ENCODE data around the gene GPD2. TPM values are rescaled to one million over a fixed set of nuclear protein-coding genes. Genes with fewer than 3 reads are reported as not detected.

GPD2 gene
- total RNA-seq, 1 experiment from 2014 or later, result 62.5 TPM

GRCh38 chr2:156536534-156536933 is 100.4 kb downstream of the GPD2 start:
- H3K4me3 Mint-ChIP-seq (ENCODE audit: unreplicated experiment), result no peak overlapping the region
- peaks cover 11% of the 10 kb centered on the region for H3K4me1 Mint-ChIP-seq (ENCODE audit: insufficient read depth, unreplicated experiment)
- no TSS peak for BruUV-seq (replicated peaks)
- ChIA-PET CTCF (interaction anchor here (0.6 to 0.7 kb wide), 2 partner anchors 10 to 275 kb away, joined by 3 to 4 read pairs; no protein-coding TSS in a partner anchor), POLR2A (interaction anchor here (1.2 kb wide), 1 partner anchor 24 kb away, joined by 3 read pairs; no protein-coding TSS in a partner anchor)
- no peak for TF ChIP-seq CTCF (IDR thresholded peaks at IDR 0.05; ENCODE audit: unreplicated experiment)
- H3K27ac Mint-ChIP-seq (ENCODE audit: low read depth, unreplicated experiment), result no peak overlapping the region
- H3K36me3 Mint-ChIP-seq (ENCODE audit: insufficient read depth, unreplicated experiment), result no peaks in the 10 kb centered on the region
- DNase-seq (ENCODE audit: unreplicated experiment), result peak; percentile 10
- no peaks in the 10 kb centered on the region for H3K27me3 Mint-ChIP-seq (ENCODE audit: insufficient read depth, unreplicated experiment)
- no peaks in the 10 kb centered on the region for H3K9me3 Mint-ChIP-seq (ENCODE audit: unreplicated experiment)
- intact Hi-C loops (cut with micrococcal nuclease), result no loop called here

GRCh38 chr2:156537141-156537540 is 101.0 kb downstream of the GPD2 start:
- ChIA-PET CTCF (interaction anchor here (0.7 kb wide), 1 partner anchor 11 kb away, joined by 3 read pairs; no protein-coding TSS in a partner anchor), POLR2A (no interaction called here)
- DNase-seq (ENCODE audit: unreplicated experiment), result peak; percentile 18

GRCh38 chr2:156538083-156538504 is 101.9 kb downstream of the GPD2 start:
- H3K9me3 Mint-ChIP-seq (ENCODE audit: unreplicated experiment), result no peaks in the 10 kb centered on the region
- POLR2A ChIA-PET, result interaction anchor here (1.0 kb wide), 1 partner anchor 12 kb away, joined by 3 read pairs; no protein-coding TSS in a partner anchor
- no peak overlapping the region for H3K27ac Mint-ChIP-seq (ENCODE audit: low read depth, unreplicated experiment)

More at GRCh38 chr2:156537141-156537540, 101.0 kb downstream of the GPD2 start:
- H3K4me1 Mint-ChIP-seq (ENCODE audit: insufficient read depth, unreplicated experiment), result peaks cover 14% of the 10 kb centered on the region
- H3K9me3 Mint-ChIP-seq (ENCODE audit: unreplicated experiment), result no peaks in the 10 kb centered on the region
- intact Hi-C loops (cut with micrococcal nuclease), result no loop called here
- no peak overlapping the region for H3K27ac Mint-ChIP-seq (ENCODE audit: low read depth, unreplicated experiment)
- no peaks in the 10 kb centered on the region for H3K36me3 Mint-ChIP-seq (ENCODE audit: insufficient read depth, unreplicated experiment)
- no peak for TF ChIP-seq CTCF (IDR thresholded peaks at IDR 0.05; ENCODE audit: unreplicated experiment)
- H3K27me3 Mint-ChIP-seq (ENCODE audit: insufficient read depth, unreplicated experiment), result no peaks in the 10 kb centered on the region
- no TSS peak for BruUV-seq (replicated peaks)
- H3K4me3 Mint-ChIP-seq (ENCODE audit: unreplicated experiment), result no peak overlapping the region

More at GRCh38 chr2:156538083-156538504, 101.9 kb downstream of the GPD2 start:
- no peak for DNase-seq (ENCODE audit: unreplicated experiment)
- Mint-ChIP-seq H3K36me3 (ENCODE audit: insufficient read depth, unreplicated experiment) (no peaks in the 10 kb centered on the region), H3K4me3 (ENCODE audit: unreplicated experiment) (no peak overlapping the region), H3K4me1 (ENCODE audit: insufficient read depth, unreplicated experiment) (peaks cover 14% of the 10 kb centered on the region), H3K27me3 (ENCODE audit: insufficient read depth, unreplicated experiment) (no peaks in the 10 kb centered on the region)
- BruUV-seq (replicated peaks), result no TSS peak
- CTCF ChIA-PET, result interaction anchor here (0.6 kb wide), 1 partner anchor 22 kb away, joined by 3 read pairs; no protein-coding TSS in a partner anchor
- intact Hi-C loops (cut with micrococcal nuclease), result no loop called here
- no peak for TF ChIP-seq CTCF (IDR thresholded peaks at IDR 0.05; ENCODE audit: unreplicated experiment)
